SK-N-SH (cell line): ENCODE data around the gene GATA3.

Experiments used
- RCOR1 ChIP-seq: fragments of 150-350 bp; IDR thresholded peaks from 2 replicates; pipeline ENCODE4 v1.6.1; 2017; ENCODE audit warnings: antibody characterized with exemption, low read length
- RXRA ChIP-seq: IDR thresholded peaks from 2 replicates; pipeline ENCODE4 v1.4.0; 2012; ENCODE audit warnings: low read depth, mild to moderate bottlenecking, borderline replicate concordance
- SMC3 ChIP-seq: IDR thresholded peaks from 2 replicates; pipeline ENCODE4 v1.6.1; 2012; ENCODE audit warnings: low read depth, low read length, improper control_type of control experiment
- TF ChIP-seq, protein P1 (sequence below): fragments of 150-350 bp; IDR thresholded peaks from 2 replicates; pipeline ENCODE4 v1.6.1; 2016; ENCODE audit warnings: mild to moderate bottlenecking, low read depth, low read length
- TF ChIP-seq, protein P2 (sequence below): fragments of 200-600 bp; sonication (generic); IDR thresholded peaks from 2 replicates; pipeline ENCODE4 v1.6.1; 2017; ENCODE audit warnings: antibody characterized with exemption, mild to moderate bottlenecking, moderate library complexity
- TF ChIP-seq, protein P3 (sequence below): fragments of 150-350 bp; IDR thresholded peaks from 2 replicates; pipeline ENCODE4 v1.6.1; 2017; ENCODE audit warnings: antibody characterized with exemption, low read length, low read depth, borderline replicate concordance

DNA sequence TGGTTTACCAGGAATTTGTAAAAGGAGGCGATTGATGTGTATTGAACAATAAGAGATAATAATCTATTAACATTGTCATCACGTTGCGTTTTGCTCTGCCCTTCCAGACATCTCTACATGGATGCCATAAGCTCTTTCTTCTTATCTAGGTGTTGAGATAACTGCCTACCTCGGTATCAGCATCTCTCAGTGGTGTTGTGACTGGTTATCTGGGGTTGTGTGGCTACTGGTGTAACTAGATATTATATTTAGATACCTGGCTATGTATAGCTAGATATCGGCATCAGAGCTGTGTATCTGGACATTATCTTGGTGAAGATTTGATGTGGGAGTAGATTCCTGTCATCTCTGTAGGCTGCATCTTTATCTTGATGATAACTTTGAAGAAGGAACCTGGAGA, 17.2 kb downstream of the GATA3 start:
- TF ChIP-seq, protein P1, sequence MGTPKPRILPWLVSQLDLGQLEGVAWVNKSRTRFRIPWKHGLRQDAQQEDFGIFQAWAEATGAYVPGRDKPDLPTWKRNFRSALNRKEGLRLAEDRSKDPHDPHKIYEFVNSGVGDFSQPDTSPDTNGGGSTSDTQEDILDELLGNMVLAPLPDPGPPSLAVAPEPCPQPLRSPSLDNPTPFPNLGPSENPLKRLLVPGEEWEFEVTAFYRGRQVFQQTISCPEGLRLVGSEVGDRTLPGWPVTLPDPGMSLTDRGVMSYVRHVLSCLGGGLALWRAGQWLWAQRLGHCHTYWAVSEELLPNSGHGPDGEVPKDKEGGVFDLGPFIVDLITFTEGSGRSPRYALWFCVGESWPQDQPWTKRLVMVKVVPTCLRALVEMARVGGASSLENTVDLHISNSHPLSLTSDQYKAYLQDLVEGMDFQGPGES = no peak
- TF ChIP-seq, protein P2, sequence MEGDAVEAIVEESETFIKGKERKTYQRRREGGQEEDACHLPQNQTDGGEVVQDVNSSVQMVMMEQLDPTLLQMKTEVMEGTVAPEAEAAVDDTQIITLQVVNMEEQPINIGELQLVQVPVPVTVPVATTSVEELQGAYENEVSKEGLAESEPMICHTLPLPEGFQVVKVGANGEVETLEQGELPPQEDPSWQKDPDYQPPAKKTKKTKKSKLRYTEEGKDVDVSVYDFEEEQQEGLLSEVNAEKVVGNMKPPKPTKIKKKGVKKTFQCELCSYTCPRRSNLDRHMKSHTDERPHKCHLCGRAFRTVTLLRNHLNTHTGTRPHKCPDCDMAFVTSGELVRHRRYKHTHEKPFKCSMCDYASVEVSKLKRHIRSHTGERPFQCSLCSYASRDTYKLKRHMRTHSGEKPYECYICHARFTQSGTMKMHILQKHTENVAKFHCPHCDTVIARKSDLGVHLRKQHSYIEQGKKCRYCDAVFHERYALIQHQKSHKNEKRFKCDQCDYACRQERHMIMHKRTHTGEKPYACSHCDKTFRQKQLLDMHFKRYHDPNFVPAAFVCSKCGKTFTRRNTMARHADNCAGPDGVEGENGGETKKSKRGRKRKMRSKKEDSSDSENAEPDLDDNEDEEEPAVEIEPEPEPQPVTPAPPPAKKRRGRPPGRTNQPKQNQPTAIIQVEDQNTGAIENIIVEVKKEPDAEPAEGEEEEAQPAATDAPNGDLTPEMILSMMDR = no peak
- TF ChIP-seq RCOR1 (no peak; the same call in 1 of the 2 replicates), SMC3 (no peak), RXRA (no peak)
- TF ChIP-seq, protein P3, sequence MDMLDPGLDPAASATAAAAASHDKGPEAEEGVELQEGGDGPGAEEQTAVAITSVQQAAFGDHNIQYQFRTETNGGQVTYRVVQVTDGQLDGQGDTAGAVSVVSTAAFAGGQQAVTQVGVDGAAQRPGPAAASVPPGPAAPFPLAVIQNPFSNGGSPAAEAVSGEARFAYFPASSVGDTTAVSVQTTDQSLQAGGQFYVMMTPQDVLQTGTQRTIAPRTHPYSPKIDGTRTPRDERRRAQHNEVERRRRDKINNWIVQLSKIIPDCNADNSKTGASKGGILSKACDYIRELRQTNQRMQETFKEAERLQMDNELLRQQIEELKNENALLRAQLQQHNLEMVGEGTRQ = no peak
